IMR-90 (cell line): ENCODE measurements around the gene USP20. TPM values are rescaled to one million over a fixed set of nuclear protein-coding genes. Genes with fewer than 3 reads are reported as not detected.

Experiments used
- ATAC-seq: fragments of 200-7000 bp; cut with Tn5 transposase; 2 replicates; pipeline ENCODE4 v1.9.1; 2020; ENCODE audit warnings: low read depth, mild to moderate bottlenecking, moderate library complexity
- BruUV-seq: library from RNA; stranded (reverse); fragments of 400-500 nt; replicated peaks from 2 replicates; lab custom pipeline; 2021; lab: Mats Ljungman, UMichigan
- CTCF ChIA-PET: fragments of 300-600 bp; formaldehyde crosslinking; extraction: SDS; loops from one replicate; lab custom pipeline; 2021; ENCODE audit warnings: antibody characterized with exemption; lab: Yijun Ruan, JAX
- POLR2A ChIA-PET: fragments of 300-600 bp; sonication (Branson Sonifier 250); formaldehyde crosslinking; loops from one replicate; lab custom pipeline; 2022; ENCODE audit warnings: antibody characterized with exemption; ENCODE audit not compliant: unreplicated experiment; lab: Charles Lee
- DNase-seq: peaks from one replicate; pipeline ENCODE4 v3.0.0; 2013
- H2AFZ ChIP-seq: replicated peaks from 2 replicates; pipeline ENCODE3; 2013; ENCODE audit warnings: low read length, mild to moderate bottlenecking; ENCODE audit not compliant: poor library complexity
- H2AK5ac ChIP-seq: 2 replicates; pipeline ENCODE4 v1.6.1; 2013; ENCODE audit warnings: low read depth, low read length, inconsistent platforms
- H2AK9ac ChIP-seq: replicated peaks from 2 replicates; pipeline ENCODE3; 2013; ENCODE audit warnings: mild to moderate bottlenecking, low read depth, low read length, moderate library complexity; ENCODE audit not compliant: poor library complexity
- H2BK120ac ChIP-seq: 2 replicates; pipeline ENCODE4 v1.6.1; 2013; ENCODE audit warnings: low read depth, low read length, inconsistent platforms
- H2BK15ac ChIP-seq: 3 replicates; pipeline ENCODE4 v1.6.1; 2013; ENCODE audit warnings: low read depth, low read length, inconsistent platforms
- H2BK20ac ChIP-seq: 2 replicates; pipeline ENCODE4 v1.6.1; 2013; ENCODE audit warnings: low read depth, mild to moderate bottlenecking, inconsistent platforms, low read length, moderate library complexity
- H2BK5ac ChIP-seq: 2 replicates; pipeline ENCODE4 v1.6.1; 2013; ENCODE audit warnings: mild to moderate bottlenecking, low read depth, low read length, inconsistent platforms; ENCODE audit not compliant: poor library complexity, severe bottlenecking
- H3K14ac ChIP-seq: replicated peaks from 2 replicates; pipeline ENCODE4 v1.6.1; 2013; ENCODE audit warnings: low read depth, low read length, inconsistent platforms
- H3K18ac ChIP-seq: 2 replicates; pipeline ENCODE4 v1.6.1; 2013; ENCODE audit warnings: low read depth, low read length, control low read depth
- H3K23ac ChIP-seq: 2 replicates; pipeline ENCODE4 v1.6.1; 2013; ENCODE audit warnings: low read depth, low read length, inconsistent platforms
- H3K27ac ChIP-seq: 2 replicates; pipeline ENCODE4 v1.5.1; 2013; ENCODE audit warnings: mild to moderate bottlenecking, control low read depth, low read length; ENCODE audit not compliant: insufficient read depth
- H3K27me3 ChIP-seq: 2 replicates; pipeline ENCODE4 v1.6.1; 2013; ENCODE audit warnings: low read length; ENCODE audit not compliant: control insufficient read depth, insufficient read depth
- H3K36me3 ChIP-seq: 2 replicates; pipeline ENCODE4 v1.6.1; 2013; ENCODE audit warnings: low read length, mixed read lengths; ENCODE audit not compliant: control insufficient read depth, insufficient read depth
- H3K4ac ChIP-seq: 2 replicates; pipeline ENCODE4 v1.6.1; 2013; ENCODE audit warnings: low read depth, low read length, inconsistent platforms
- H3K4me1 ChIP-seq: 2 replicates; pipeline ENCODE4 v1.6.1; 2013; ENCODE audit warnings: low read length, mixed read lengths; ENCODE audit not compliant: control insufficient read depth, insufficient read depth
- H3K4me2 ChIP-seq: 2 replicates; pipeline ENCODE4 v1.6.1; 2013; ENCODE audit warnings: low read depth, mild to moderate bottlenecking, control low read depth, low read length, moderate library complexity
- H3K4me3 ChIP-seq: 2 replicates; pipeline ENCODE4 v1.5.1; 2013; ENCODE audit warnings: low read depth, mild to moderate bottlenecking, control low read depth, low read length, moderate library complexity; ENCODE audit not compliant: insufficient read depth
- H3K56ac ChIP-seq: 2 replicates; pipeline ENCODE4 v1.6.1; 2013; ENCODE audit warnings: low read length, inconsistent platforms; ENCODE audit not compliant: insufficient read depth; ENCODE audit errors: extremely low read depth
- H3K79me1 ChIP-seq, 2 experiments: 2 replicates each; pipeline ENCODE4 v1.6.1; 2013; ENCODE audit warnings: low read length in 2 of 2, inconsistent platforms in 1 of 2, low read depth in 1 of 2
- H3K9ac ChIP-seq: 2 replicates; pipeline ENCODE4 v1.6.1; 2013; ENCODE audit warnings: low read depth, low read length, control low read depth
- H3K9me1 ChIP-seq: 2 replicates; pipeline ENCODE4 v1.6.1; 2013; ENCODE audit warnings: low read length, inconsistent platforms; ENCODE audit not compliant: insufficient read depth
- H3K9me3 ChIP-seq: 2 replicates; pipeline ENCODE4 v1.6.1; 2013; ENCODE audit warnings: low read length; ENCODE audit not compliant: control insufficient read depth, insufficient read depth
- H4K20me1 ChIP-seq: 2 replicates; pipeline ENCODE4 v1.6.1; 2013; ENCODE audit warnings: low read length, inconsistent platforms; ENCODE audit not compliant: insufficient read depth
- H4K5ac ChIP-seq: 2 replicates; pipeline ENCODE4 v1.6.1; 2013; ENCODE audit warnings: mild to moderate bottlenecking, low read depth, low read length, control low read depth
- H4K8ac ChIP-seq, 2 experiments: 2 replicates each; pipeline ENCODE4 v1.6.1; 2013; ENCODE audit warnings: low read depth in 2 of 2, low read length in 2 of 2, control low read depth in 1 of 2, inconsistent platforms in 1 of 2
- H4K91ac ChIP-seq: 2 replicates; pipeline ENCODE4 v1.6.1; 2013; ENCODE audit warnings: low read depth, low read length, inconsistent platforms; ENCODE audit not compliant: insufficient read depth
- CHD1 ChIP-seq: IDR thresholded peaks from 2 replicates; pipeline ENCODE4 v1.6.1; 2012; ENCODE audit warnings: low read depth, low read length, improper control_type of control experiment
- FOS ChIP-seq: fragments of 150-350 bp; IDR thresholded peaks from 2 replicates; pipeline ENCODE4 v1.6.1; 2016; ENCODE audit warnings: low read depth, low read length
- WGBS, 2 experiments: methylation state at CpG; one replicate each; pipeline versions ENCODE4 v1.1.5 to v1.1.7; 2013; ENCODE audit warnings: missing lambda C conversion rate in 2 of 2; ENCODE audit not compliant: insufficient read length in 1 of 2; ENCODE audit errors: extremely low coverage in 2 of 2; 5-methylcytosine and 5-hydroxymethylcytosine counted together
- dilution Hi-C: fragments of 300-500 bp; cut with HindIII; formaldehyde crosslinking; loops from one replicate; pipeline ENCODE4 v1.14.3; 2018; ENCODE audit warnings: low sequenced_read_pairs; ENCODE audit not compliant: unreplicated experiment
- in situ Hi-C: fragments of 300-500 bp; cut with MboI; formaldehyde crosslinking; loops from 3 replicates; pipeline ENCODE4 v1.14.3; 2019; ENCODE audit warnings: low sequenced_read_pairs, inconsistent platforms, mixed read lengths
- intact Hi-C: fragments of 100-400 bp; cut with micrococcal nuclease; formaldehyde crosslinking; loops from 2 replicates; pipeline ENCODE4 v1.10.0; 2022
- polyA plus RNA-seq, 3 experiments: library from polyadenylated mRNA; depleted of rRNA; stranded (reverse); fragments of >200 nt; gene quantifications; 2 replicates each; pipeline ENCODE4 v1.2.3, GENCODE V29; 2012; ENCODE audit warnings: low replicate concordance in 1 of 3
- total RNA-seq: library from RNA; depleted of rRNA; stranded (reverse); fragments of >200 nt; gene quantifications from 2 replicates; pipeline ENCODE4 v1.2.3, GENCODE V29; 2012
- TF ChIP-seq, protein P1 (sequence below): fragments of 150-350 bp; IDR thresholded peaks from 2 replicates; pipeline ENCODE4 v1.6.1; 2016; ENCODE audit warnings: low read depth, mild to moderate bottlenecking, low read length, moderate library complexity, borderline replicate concordance

USP20 gene
- total and polyA plus RNA-seq, 2 of the 4 experiments (the other 2 are of a cell fraction), result 3.8 to 21.6 TPM

DNA sequence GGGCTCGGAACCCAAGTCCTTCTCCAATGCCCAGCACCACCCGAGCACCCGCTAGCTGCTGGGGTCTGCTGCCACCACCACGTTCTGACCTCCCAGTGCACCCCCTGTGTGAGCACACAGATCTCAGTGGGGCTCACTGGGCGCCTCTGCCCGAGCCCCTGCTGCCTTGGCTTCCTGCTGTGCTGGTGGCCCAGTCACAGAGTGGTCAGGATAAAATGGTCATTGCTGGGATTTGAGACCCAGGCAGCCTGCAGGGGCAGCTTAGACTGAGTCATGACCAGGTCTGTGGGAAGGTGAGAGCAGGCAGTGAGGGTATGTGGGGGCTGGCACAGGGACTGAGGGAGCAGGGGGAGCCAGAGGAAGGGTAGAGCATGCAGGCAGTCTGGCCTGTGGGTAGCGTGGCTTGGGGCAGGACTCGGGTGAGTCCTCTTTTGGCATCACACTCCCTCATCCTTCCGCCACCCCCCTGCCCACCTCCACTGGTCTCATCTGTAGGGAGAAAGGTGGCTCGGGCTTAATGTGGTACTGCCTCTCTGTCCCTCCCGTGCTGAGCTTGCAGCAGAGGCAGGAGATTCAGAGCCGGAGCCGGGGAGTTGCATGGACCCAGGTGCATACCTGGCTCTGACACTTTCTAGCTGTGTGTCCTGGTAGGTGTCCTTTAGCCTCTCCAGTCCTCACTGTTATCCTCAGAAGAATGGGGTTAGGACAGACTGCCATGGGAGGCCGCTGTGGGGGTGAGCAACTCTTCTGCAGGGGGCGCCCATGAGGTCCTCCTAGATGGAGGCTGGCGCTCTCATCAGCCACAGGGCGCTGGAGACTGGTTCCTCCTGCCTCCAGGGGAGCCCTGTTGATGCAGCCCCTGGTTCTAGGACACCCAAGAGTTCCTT is 32.1 kb downstream of the USP20 start:
- H2AFZ ChIP-seq, result no peak overlapping the region
- ATAC-seq (no peak), DNase-seq (no peak)
- H3K79me1 ChIP-seq, result no peaks in the 10 kb centered on the region
- ChIA-PET CTCF (no interaction called here), POLR2A (no interaction called here)
- peaks cover 30% of the 10 kb centered on the region for H3K36me3 ChIP-seq
- no peaks in the 10 kb centered on the region for H3K27me3 ChIP-seq
- no peak overlapping the region for H3K23ac ChIP-seq
- no peak overlapping the region for H2BK20ac ChIP-seq
- H3K4me1 ChIP-seq, result no peaks in the 10 kb centered on the region
- H4K20me1 ChIP-seq, result no peaks in the 10 kb centered on the region
- no peak overlapping the region for H2AK9ac ChIP-seq
- dilution Hi-C loops, result no loop called here
- no peak overlapping the region for H3K4me3 ChIP-seq
- no peak overlapping the region for H4K8ac ChIP-seq
- H3K9me1 ChIP-seq, result 0 out of 2 replicates have a peak, but pooled peaks cover 3% of the 10 kb centered on the region
- no peak overlapping the region for H3K9ac ChIP-seq
- intact Hi-C loops, result no loop called here
- WGBS, 2 experiments, result 50% methylated on average over 2 of the region's 17 CpGs; no CpG with 5 or more reads in 1 of the 2 experiments
- no peak overlapping the region for H2BK5ac ChIP-seq
- H3K9me3 ChIP-seq, result no peaks in the 10 kb centered on the region
- in situ Hi-C loops, result no loop called here
- no peak overlapping the region for H3K14ac ChIP-seq
- H3K27ac ChIP-seq, result no peak overlapping the region
- no peak overlapping the region for H3K18ac ChIP-seq
- H2BK120ac ChIP-seq, result no peak overlapping the region
- H2BK15ac ChIP-seq, result no peak overlapping the region
- H3K4me2 ChIP-seq, result no peak overlapping the region
- H4K91ac ChIP-seq, result no peak overlapping the region
- no TSS peak for BruUV-seq
- no peak overlapping the region for H3K4ac ChIP-seq
- H3K56ac ChIP-seq, result no peak overlapping the region
- no peak overlapping the region for H4K5ac ChIP-seq
- TF ChIP-seq, protein P1, sequence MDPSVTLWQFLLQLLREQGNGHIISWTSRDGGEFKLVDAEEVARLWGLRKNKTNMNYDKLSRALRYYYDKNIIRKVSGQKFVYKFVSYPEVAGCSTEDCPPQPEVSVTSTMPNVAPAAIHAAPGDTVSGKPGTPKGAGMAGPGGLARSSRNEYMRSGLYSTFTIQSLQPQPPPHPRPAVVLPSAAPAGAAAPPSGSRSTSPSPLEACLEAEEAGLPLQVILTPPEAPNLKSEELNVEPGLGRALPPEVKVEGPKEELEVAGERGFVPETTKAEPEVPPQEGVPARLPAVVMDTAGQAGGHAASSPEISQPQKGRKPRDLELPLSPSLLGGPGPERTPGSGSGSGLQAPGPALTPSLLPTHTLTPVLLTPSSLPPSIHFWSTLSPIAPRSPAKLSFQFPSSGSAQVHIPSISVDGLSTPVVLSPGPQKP, result no peak
- TF ChIP-seq CHD1 (no peak), FOS (no peak)
- H2AK5ac ChIP-seq, result no peak overlapping the region
